Middle frontal gyrus (tissue), 1 donor: ENCODE data around the gene CNTN4.
"Not testable (repeated sequence)": the region's sequence is repeated elsewhere in the genome, so short reads cannot be mapped to it uniquely, and the experiment has no call there.

Experiments
- DNase-seq: peaks from one replicate; pipeline ENCODE4 v3.0.0-alpha.2; 2015; ENCODE audit warnings: low spot score; ENCODE audit errors: extremely low spot score

CNTN4 gene

GRCh38 chr3:2098398-2099027 lies at the start of gene CNTN4:
TSS of gene CNTN4 (plus strand) at chr3:2098866.
- peak; percentile 65 for DNase-seq

GRCh38 chr3:2061360-2061759 lies 37.3 kb upstream of the CNTN4 start:
- no peak for DNase-seq

GRCh38 chr3:2071531-2071930 lies 27.1 kb upstream of the CNTN4 start:
- DNase-seq, result no peak

GRCh38 chr3:2078821-2079220 lies 19.8 kb upstream of the CNTN4 start:
- no peak for DNase-seq

GRCh38 chr3:2082871-2083480 lies 15.7 kb upstream of the CNTN4 start:
- DNase-seq, result no peak

GRCh38 chr3:2083558-2083957 lies 15.1 kb upstream of the CNTN4 start:
- DNase-seq, result not testable (repeated sequence)

- DNase-seq, result no peak
Observed at GRCh38 chr3:2090095-2090911, 8.4 kb upstream of the CNTN4 start.

GRCh38 chr3:2092758-2093157 lies 5.9 kb upstream of the CNTN4 start:
- no peak for DNase-seq

GRCh38 chr3:2094941-2095340 lies 3.7 kb upstream of the CNTN4 start:
- DNase-seq, result no peak

- no peak for DNase-seq
Observed at GRCh38 chr3:2096216-2096615, 2.5 kb upstream of the CNTN4 start.

GRCh38 chr3:2097641-2098191 lies 950 bp upstream of the CNTN4 start:
- no peak for DNase-seq

GRCh38 chr3:2099028-2099671 lies 484 bp downstream of the CNTN4 start:
- DNase-seq, result no peak

- no peak for DNase-seq
Observed at GRCh38 chr3:2099779-2100191, 1.1 kb downstream of the CNTN4 start.

GRCh38 chr3:2106438-2106837 lies 7.8 kb downstream of the CNTN4 start:
- DNase-seq, result no peak

GRCh38 chr3:2110597-2111117 lies 12.0 kb downstream of the CNTN4 start:
- no peak for DNase-seq

GRCh38 chr3:2114617-2115275 lies 16.1 kb downstream of the CNTN4 start:
- no peak for DNase-seq

- no peak for DNase-seq
Observed at GRCh38 chr3:2130726-2131125, 32.1 kb downstream of the CNTN4 start.

GRCh38 chr3:2133146-2133545 lies 34.5 kb downstream of the CNTN4 start:
- DNase-seq, result no peak

GRCh38 chr3:2137651-2138050 lies 39.0 kb downstream of the CNTN4 start:
- no peak for DNase-seq

GRCh38 chr3:2141482-2141881 lies 42.8 kb downstream of the CNTN4 start:
- no peak for DNase-seq
